Neural crest cell (in vitro differentiated cells): ENCODE results near the gene TRABD. TPM values are rescaled to one million over a fixed set of nuclear protein-coding genes. Genes with fewer than 3 reads are reported as not detected.

Source experiments
- DNase-seq: peaks from one replicate; pipeline ENCODE4 v3.0.0; 2021; ENCODE audit warnings: low read depth, mixed read lengths, low spot score
- H3K27ac Mint-ChIP-seq: one replicate; pipeline ENCODE4 v1.8.0; 2021; ENCODE audit warnings: mild to moderate bottlenecking, mixed read lengths; ENCODE audit not compliant: unreplicated experiment
- H3K27me3 Mint-ChIP-seq: 2 replicates; pipeline ENCODE4 v1.8.0; 2021; ENCODE audit warnings: low read depth, mild to moderate bottlenecking, mixed read lengths
- H3K36me3 Mint-ChIP-seq: 2 replicates; pipeline ENCODE4 v1.8.0; 2021; ENCODE audit warnings: low read depth, mild to moderate bottlenecking, mixed read lengths
- H3K4me1 Mint-ChIP-seq: 2 replicates; pipeline ENCODE4 v1.8.0; 2021; ENCODE audit warnings: mixed read lengths
- H3K4me3 Mint-ChIP-seq: one replicate; pipeline ENCODE4 v1.8.0; 2021; ENCODE audit warnings: mild to moderate bottlenecking, mixed read lengths
- H3K9me3 Mint-ChIP-seq: 2 replicates; pipeline ENCODE4 v1.8.0; 2021; ENCODE audit warnings: mixed read lengths
- CTCF ChIP-seq: fragments of 200-600 bp; sonication (generic); conservative IDR thresholded peaks from 2 replicates; pipeline ENCODE4 v1.5.0; 2021; ENCODE audit warnings: antibody characterized with exemption, mild to moderate bottlenecking
- total RNA-seq: library from RNA; stranded (reverse); gene quantifications from 2 replicates; pipeline ENCODE4 v1.2.1, GENCODE V29; 2021

TRABD gene
- total RNA-seq, 1 donor from 2014 or later: 45.7 TPM

GRCh38 chr22:50244420-50245213 lies 58.9 kb downstream of the TRABD start, which contains the start of gene TUBGCP6:
TSS of gene TUBGCP6 (minus strand) at chr22:50245023. CDS start at chr22:50244459, 564 bp downstream.
- Mint-ChIP-seq H3K27me3 (peaks cover 2% of the 10 kb centered on the region), H3K4me1 (peaks cover 42% of the 10 kb centered on the region), H3K27ac (peak within 1 kb of the TSS; percentile 98), H3K9me3 (no peaks in the 10 kb centered on the region), H3K4me3 (peak within 1 kb of the TSS; percentile 98), H3K36me3 (peaks cover 4% of the 10 kb centered on the region)
- DNase-seq: peak; percentile 85
- peak; percentile 48 for TF ChIP-seq CTCF

GRCh38 chr22:50245214-50246072 lies 59.7 kb downstream of the TRABD start:
- peak overlapping the region; percentile 98 for H3K4me3 Mint-ChIP-seq
- peaks cover 4% of the 10 kb centered on the region for H3K36me3 Mint-ChIP-seq
- TF ChIP-seq CTCF: no peak
- H3K27me3 Mint-ChIP-seq: peaks cover 2% of the 10 kb centered on the region
- H3K27ac Mint-ChIP-seq: peak overlapping the region; percentile 98
- H3K9me3 Mint-ChIP-seq: no peaks in the 10 kb centered on the region
- no peak for DNase-seq
- H3K4me1 Mint-ChIP-seq: peaks cover 46% of the 10 kb centered on the region

- Mint-ChIP-seq H3K4me3 (peak overlapping the region; percentile 83), H3K36me3 (peaks cover 2% of the 10 kb centered on the region), H3K4me1 (peaks cover 39% of the 10 kb centered on the region), H3K27ac (no peak overlapping the region), H3K9me3 (no peaks in the 10 kb centered on the region), H3K27me3 (peaks cover 2% of the 10 kb centered on the region)
- no peak for DNase-seq
- TF ChIP-seq CTCF: peak; percentile 40
These were observed 60.8 kb downstream of the TRABD start for GRCh38 chr22:50246242-50247175.

- Mint-ChIP-seq H3K27me3 (peaks cover 2% of the 10 kb centered on the region), H3K4me1 (peaks cover 28% of the 10 kb centered on the region), H3K27ac (no peak overlapping the region), H3K4me3 (peak overlapping the region; percentile 83), H3K36me3 (peaks cover 2% of the 10 kb centered on the region), H3K9me3 (no peaks in the 10 kb centered on the region)
- DNase-seq: no peak
- no peak for TF ChIP-seq CTCF
These were observed 62.0 kb downstream of the TRABD start for GRCh38 chr22:50247748-50248147.
